Measurements from ENCODE around the gene TCEA2. TPM values are rescaled to one million over a fixed set of nuclear protein-coding genes. Genes with fewer than 3 reads are reported as not detected.
A peak's percentile ranks its signal among the peaks of the same experiment; 100 is the strongest.

TCEA2 gene
- total and polyA plus RNA-seq, 2 of the 13 experiments (the other 11 are each of a cell fraction or from before 2014, with no cell fraction given) = 28.1 to 33.7 TPM

GRCh38 chr20:64055893-64056638 is 6.9 kb upstream of the TCEA2 start (continued):
- TF ChIP-seq SP4 (CRISPR knock-in tag; IDR thresholded peaks at IDR 0.05) = 0 out of 2 replicates have a peak, but pooled peaks have one; percentile 39
- no peak for TF ChIP-seq ZNF550 (CRISPR knock-in tag; IDR thresholded peaks at IDR 0.05; ENCODE audit: borderline replicate concordance)
- TF ChIP-seq ZNF674 (CRISPR knock-in tag; IDR thresholded peaks at IDR 0.05; ENCODE audit: low read depth) = no peak
- TF ChIP-seq PHF8 (CRISPR knock-in tag; IDR thresholded peaks at IDR 0.05) = peak; percentile 76
- peak; percentile 100 for TF ChIP-seq ZNF629 (CRISPR knock-in tag; conservative IDR thresholded peaks at IDR 0.05)
- TF ChIP-seq ZFP41 (CRISPR knock-in tag; IDR thresholded peaks at IDR 0.05; ENCODE audit: borderline replicate concordance) = peak; percentile 94
- no peak for TF ChIP-seq MATR3 (CRISPR knock-in tag; IDR thresholded peaks at IDR 0.05)
- no peak; the same call in 1 of the 2 replicates for TF ChIP-seq ZNF205 (CRISPR knock-in tag; IDR thresholded peaks at IDR 0.05)
- no peak for TF ChIP-seq KDM2A (CRISPR knock-in tag; IDR thresholded peaks at IDR 0.05; ENCODE audit: borderline replicate concordance, low read depth)
- TF ChIP-seq ZNF253 (CRISPR knock-in tag; IDR thresholded peaks at IDR 0.05; ENCODE audit: borderline replicate concordance) = 0 out of 2 replicates have a peak, but pooled peaks have one; percentile 60
- TF ChIP-seq ZNF569 (CRISPR knock-in tag; IDR thresholded peaks at IDR 0.05; ENCODE audit: borderline replicate concordance) = no peak
- TF ChIP-seq EED (CRISPR knock-in tag; IDR thresholded peaks at IDR 0.05) = no peak
- TF ChIP-seq KMT2A (CRISPR knock-in tag; IDR thresholded peaks at IDR 0.05) = no peak
- peak; percentile 77 for TF ChIP-seq MAX (IDR thresholded peaks at IDR 0.05)
- 0 out of 2 replicates have a peak, but pooled peaks have one; percentile 59 for TF ChIP-seq SOX13 (IDR thresholded peaks at IDR 0.05)
- TF ChIP-seq SOX13 (CRISPR knock-in tag; conservative IDR thresholded peaks at IDR 0.05 in 1 of 2, IDR thresholded peaks at IDR 0.05 in 1 of 2) = peak in 1 of 2 experiments; percentile 85; a peak in 2 of 4 replicates
- peak; percentile 68 for TF ChIP-seq GATAD2A (CRISPR knock-in tag; IDR thresholded peaks at IDR 0.05)
- TF ChIP-seq PPARG (CRISPR knock-in tag; conservative IDR thresholded peaks at IDR 0.05) = peak; percentile 80
- no peak for TF ChIP-seq ETS1 (CRISPR knock-in tag; IDR thresholded peaks at IDR 0.05)
- no peak for TF ChIP-seq REL (CRISPR knock-in tag; conservative IDR thresholded peaks at IDR 0.05)
- peak; percentile 91 for TF ChIP-seq ZNF121 (CRISPR knock-in tag; IDR thresholded peaks at IDR 0.05)
- TF ChIP-seq PLSCR1 (CRISPR knock-in tag; IDR thresholded peaks at IDR 0.05; ENCODE audit: borderline replicate concordance) = no peak
- TF ChIP-seq ZNF276 (CRISPR knock-in tag; IDR thresholded peaks at IDR 0.05; ENCODE audit: low read depth) = peak; percentile 14; the same call in 1 of the 2 replicates
- TF ChIP-seq ZNF331 (CRISPR knock-in tag; IDR thresholded peaks at IDR 0.05) = peak; percentile 82
- no peak for TF ChIP-seq NAIF1 (CRISPR knock-in tag; IDR thresholded peaks at IDR 0.05; ENCODE audit: borderline replicate concordance)
- TF ChIP-seq FOXA3 (CRISPR knock-in tag; IDR thresholded peaks at IDR 0.05) = peak; percentile 14; the same call in 1 of the 2 replicates
